GM04503 (cell line): ENCODE data around the gene RIN1.

Source experiments
- DNase-seq: peaks from one replicate; pipeline ENCODE4 v3.0.0-alpha.2; 2012; ENCODE audit warnings: low read depth

Gene RIN1

GRCh38 chr11:66293777-66294625 lies 42.2 kb downstream of the RIN1 start:
- no peak for DNase-seq

- no peak for DNase-seq
Observed at GRCh38 chr11:66293352-66293751, 42.9 kb downstream of the RIN1 start.

- DNase-seq = no peak
Observed at GRCh38 chr11:66292543-66293332, 43.5 kb downstream of the RIN1 start.

GRCh38 chr11:66291706-66292542 lies 44.3 kb downstream of the RIN1 start, which contains the start of gene TMEM151A:
Gene TMEM151A, plus strand, starts transcription at chr11:66291894. Its CDS starts 120 bp downstream, at chr11:66292014.
- DNase-seq = no peak

- DNase-seq = no peak
Observed at GRCh38 chr11:66291303-66291705, 44.9 kb downstream of the RIN1 start.

GRCh38 chr11:66290330-66290621 lies 46.0 kb downstream of the RIN1 start:
- no peak for DNase-seq

GRCh38 chr11:66289548-66290329 lies 46.5 kb downstream of the RIN1 start:
- no peak for DNase-seq

- DNase-seq = peak; percentile 96
Observed at GRCh38 chr11:66288671-66289547, 47.3 kb downstream of the RIN1 start, which contains the start of gene YIF1A. Gene YIF1A, minus strand, starts transcription at chr11:66289143. Its CDS starts 158 bp downstream, at chr11:66288985.

- DNase-seq = no peak
Observed at GRCh38 chr11:66287889-66288670, 48.2 kb downstream of the RIN1 start.

GRCh38 chr11:66287211-66287888 lies 48.9 kb downstream of the RIN1 start:
- no peak for DNase-seq

GRCh38 chr11:66286699-66287098 lies 49.5 kb downstream of the RIN1 start:
- DNase-seq = no peak

- no peak for DNase-seq
Observed at GRCh38 chr11:66285250-66285947, 50.8 kb downstream of the RIN1 start.

- no peak for DNase-seq
Observed at GRCh38 chr11:66284526-66285078, 51.6 kb downstream of the RIN1 start.

GRCh38 chr11:66283461-66284105 lies 52.7 kb downstream of the RIN1 start:
- DNase-seq = no peak

GRCh38 chr11:66282468-66283455 lies 53.5 kb downstream of the RIN1 start:
- peak; percentile 52 for DNase-seq
